Parathyroid adenoma (tissue), 2 donors: ENCODE measurements around the gene ADAMTSL2.

ENCODE experiments used
- H2AFZ ChIP-seq: fragments of 300-600 bp; sonication (generic); one replicate; pipeline ENCODE4 v1.7.0; 2017; ENCODE audit warnings: antibody characterized with exemption, mild to moderate bottlenecking
- H3K27ac ChIP-seq: fragments of 300-600 bp; sonication (generic); one replicate; pipeline ENCODE4 v1.7.0; 2017
- H3K27me3 ChIP-seq: fragments of 300-600 bp; sonication (generic); one replicate; pipeline ENCODE4 v1.7.0; 2017; ENCODE audit warnings: low read length; ENCODE audit not compliant: control insufficient read depth, insufficient read depth
- H3K36me3 ChIP-seq: fragments of 300-600 bp; sonication (generic); one replicate; pipeline ENCODE4 v1.7.0; 2017; ENCODE audit warnings: low read length; ENCODE audit not compliant: control insufficient read depth, insufficient read depth
- H3K4me1 ChIP-seq: fragments of 300-600 bp; sonication (generic); one replicate; pipeline ENCODE4 v1.7.0; 2017; ENCODE audit warnings: control low read depth
- H3K4me2 ChIP-seq: fragments of 300-600 bp; sonication (generic); one replicate; pipeline ENCODE4 v1.7.0; 2017; ENCODE audit warnings: low read length
- H3K4me3 ChIP-seq: fragments of 300-600 bp; sonication (generic); one replicate; pipeline ENCODE4 v1.7.0; 2017; ENCODE audit warnings: low read depth, low read length
- H3K79me2 ChIP-seq: fragments of 300-600 bp; sonication (generic); one replicate; pipeline ENCODE4 v1.7.0; 2017; ENCODE audit warnings: control low read depth
- H3K9ac ChIP-seq: fragments of 300-600 bp; sonication (generic); one replicate; pipeline ENCODE4 v1.7.0; 2017; ENCODE audit warnings: mild to moderate bottlenecking
- H3K9me3 ChIP-seq: fragments of 300-600 bp; sonication (generic); one replicate; pipeline ENCODE4 v1.7.0; 2017; ENCODE audit warnings: low read length; ENCODE audit not compliant: control insufficient read depth
- TF ChIP-seq, protein P1 (sequence below): fragments of 300-600 bp; sonication (generic); IDR thresholded peaks from one replicate; pipeline ENCODE4 v1.7.0; 2017; ENCODE audit warnings: antibody characterized with exemption, mild to moderate bottlenecking
- donor health status: primary hyperparathyroidism.

ADAMTSL2 gene

GRCh38 chr9:133573791-133574515 lies 39.4 kb downstream of the ADAMTSL2 start:
- H3K9me3 ChIP-seq = no peaks in the 10 kb centered on the region
- peaks cover 6% of the 10 kb centered on the region for H3K27me3 ChIP-seq
- H3K36me3 ChIP-seq = no peaks in the 10 kb centered on the region
- no peak overlapping the region for H3K27ac ChIP-seq
- TF ChIP-seq, protein P1, sequence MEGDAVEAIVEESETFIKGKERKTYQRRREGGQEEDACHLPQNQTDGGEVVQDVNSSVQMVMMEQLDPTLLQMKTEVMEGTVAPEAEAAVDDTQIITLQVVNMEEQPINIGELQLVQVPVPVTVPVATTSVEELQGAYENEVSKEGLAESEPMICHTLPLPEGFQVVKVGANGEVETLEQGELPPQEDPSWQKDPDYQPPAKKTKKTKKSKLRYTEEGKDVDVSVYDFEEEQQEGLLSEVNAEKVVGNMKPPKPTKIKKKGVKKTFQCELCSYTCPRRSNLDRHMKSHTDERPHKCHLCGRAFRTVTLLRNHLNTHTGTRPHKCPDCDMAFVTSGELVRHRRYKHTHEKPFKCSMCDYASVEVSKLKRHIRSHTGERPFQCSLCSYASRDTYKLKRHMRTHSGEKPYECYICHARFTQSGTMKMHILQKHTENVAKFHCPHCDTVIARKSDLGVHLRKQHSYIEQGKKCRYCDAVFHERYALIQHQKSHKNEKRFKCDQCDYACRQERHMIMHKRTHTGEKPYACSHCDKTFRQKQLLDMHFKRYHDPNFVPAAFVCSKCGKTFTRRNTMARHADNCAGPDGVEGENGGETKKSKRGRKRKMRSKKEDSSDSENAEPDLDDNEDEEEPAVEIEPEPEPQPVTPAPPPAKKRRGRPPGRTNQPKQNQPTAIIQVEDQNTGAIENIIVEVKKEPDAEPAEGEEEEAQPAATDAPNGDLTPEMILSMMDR = no peak
- no peak overlapping the region for H3K9ac ChIP-seq
- H3K4me1 ChIP-seq = no peaks in the 10 kb centered on the region
- H2AFZ ChIP-seq = no peak overlapping the region
- H3K4me3 ChIP-seq = no peak overlapping the region
- no peaks in the 10 kb centered on the region for H3K79me2 ChIP-seq
- H3K4me2 ChIP-seq = no peak overlapping the region

DNA sequence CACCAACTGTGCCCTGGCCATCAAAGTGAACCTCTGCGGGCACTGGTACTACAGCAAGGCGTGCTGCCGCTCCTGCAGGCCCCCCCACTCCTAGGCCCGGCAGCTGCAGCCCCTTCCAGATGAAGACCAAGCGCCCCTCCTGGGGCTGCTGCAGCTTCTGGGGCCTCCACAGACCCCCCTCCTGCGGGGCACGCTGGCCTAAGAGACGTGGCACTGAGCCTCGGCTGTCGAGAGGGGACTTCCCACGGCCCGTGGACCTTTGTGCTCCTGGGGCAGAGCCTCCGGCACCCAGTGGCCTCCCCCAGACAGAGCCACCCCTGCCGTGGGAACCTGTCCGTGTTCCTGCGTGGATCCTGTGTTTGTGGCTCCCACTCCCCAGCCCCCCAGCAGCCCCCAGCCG lies 40.3 kb downstream of the ADAMTSL2 start:
- Histone ChIP-seq H3K79me2 (no peaks in the 10 kb centered on the region), H3K27ac (no peak overlapping the region), H3K36me3 (no peaks in the 10 kb centered on the region), H3K4me2 (no peak overlapping the region), H3K9me3 (no peaks in the 10 kb centered on the region), H3K9ac (no peak overlapping the region), H3K27me3 (peaks cover 8% of the 10 kb centered on the region), H2AFZ (no peak overlapping the region), H3K4me3 (no peak overlapping the region), H3K4me1 (no peaks in the 10 kb centered on the region)
- TF ChIP-seq, protein P1 = no peak

DNA sequence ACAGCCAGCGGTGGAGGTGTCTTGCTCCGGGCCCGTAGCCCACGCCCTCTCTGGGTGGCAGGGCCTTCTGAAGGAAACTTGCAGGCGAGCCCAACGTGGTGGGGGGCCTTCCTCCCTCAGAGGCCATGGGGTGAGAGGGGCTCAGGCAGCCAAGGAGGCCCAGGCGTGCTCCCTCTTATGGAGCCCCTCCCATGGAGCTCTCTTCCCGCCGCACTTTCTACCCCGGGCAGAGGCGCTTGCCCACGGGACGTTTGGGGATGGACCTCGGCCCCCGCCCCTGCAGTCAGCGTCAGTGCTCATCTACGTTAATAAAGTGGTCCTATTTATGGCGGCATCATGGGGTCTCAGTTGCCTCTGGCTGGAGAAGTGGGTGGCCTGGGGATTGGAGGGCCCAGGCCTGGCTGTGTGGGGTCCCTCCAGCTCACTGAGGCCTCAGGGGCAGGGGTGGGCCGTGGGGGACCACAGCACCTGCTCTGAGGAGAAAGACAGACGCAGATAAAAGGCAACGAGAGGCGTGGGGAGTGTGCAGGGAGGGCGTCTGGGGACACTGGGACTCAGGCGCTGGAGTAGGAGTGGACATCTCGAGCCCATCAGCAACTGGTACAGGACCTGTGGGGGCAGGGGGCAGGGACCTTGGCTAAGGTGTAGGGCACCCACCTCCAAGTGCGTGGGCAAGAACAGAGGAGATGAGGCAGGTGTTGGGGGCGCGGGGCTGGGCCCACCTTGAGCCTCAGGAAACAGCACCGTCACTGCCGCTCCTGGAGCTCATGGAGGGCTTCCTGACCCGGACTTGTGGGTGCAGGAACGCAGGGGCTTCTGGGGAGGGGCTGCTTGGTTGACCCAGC lies 40.9 kb downstream of the ADAMTSL2 start:
- H3K4me2 ChIP-seq = no peak overlapping the region
- no peaks in the 10 kb centered on the region for H3K9me3 ChIP-seq
- no peaks in the 10 kb centered on the region for H3K4me1 ChIP-seq
- H2AFZ ChIP-seq = no peak overlapping the region
- no peaks in the 10 kb centered on the region for H3K79me2 ChIP-seq
- H3K4me3 ChIP-seq = no peak overlapping the region
- no peak overlapping the region for H3K9ac ChIP-seq
- H3K27ac ChIP-seq = no peak overlapping the region
- peaks cover 8% of the 10 kb centered on the region for H3K27me3 ChIP-seq
- no peaks in the 10 kb centered on the region for H3K36me3 ChIP-seq
- TF ChIP-seq, protein P1 = no peak

DNA sequence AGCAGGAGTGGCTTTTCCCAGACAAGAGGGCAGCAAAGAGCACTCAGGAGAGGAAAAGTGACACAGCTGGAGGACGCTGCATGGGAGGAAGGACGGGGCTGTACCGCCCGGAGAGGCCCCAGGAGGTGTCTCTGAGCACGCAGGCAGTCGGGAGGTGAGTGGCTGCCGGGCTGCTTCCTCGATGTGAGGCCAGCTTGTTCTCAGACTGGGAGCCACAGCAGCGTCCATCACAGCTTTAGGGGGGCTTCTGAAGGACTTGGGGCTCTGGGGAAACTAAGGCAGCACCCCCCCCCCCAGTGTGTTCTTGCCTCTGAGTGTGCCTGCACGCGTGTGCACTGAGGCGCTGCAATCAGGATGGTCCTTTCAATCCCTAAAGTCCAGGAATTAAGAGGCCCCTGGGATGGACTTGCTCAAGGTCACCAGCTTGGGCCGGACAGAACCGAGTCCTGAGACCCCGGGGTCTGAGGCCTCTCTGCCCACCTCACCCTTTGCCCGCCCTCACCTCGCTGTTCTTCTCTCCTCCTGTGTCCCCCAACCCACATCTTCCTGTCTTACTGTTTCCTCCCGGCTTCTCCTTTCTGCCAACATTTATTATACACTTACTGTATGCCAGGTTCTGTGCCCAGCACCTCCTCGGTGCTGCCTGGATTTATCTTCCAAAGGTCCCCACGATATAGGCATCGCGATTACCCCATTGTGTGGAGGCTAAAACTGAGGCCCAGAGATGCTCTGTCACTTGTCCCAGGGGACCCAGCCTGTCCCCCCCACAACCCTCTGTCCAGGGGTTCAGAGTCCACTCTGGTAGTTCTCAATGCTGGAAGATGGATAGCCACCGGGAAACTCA lies 41.7 kb downstream of the ADAMTSL2 start:
- H3K4me2 ChIP-seq = no peak overlapping the region
- H3K27ac ChIP-seq = no peak overlapping the region

More for the DNA sequence above, 41.7 kb downstream of the ADAMTSL2 start:
- Histone ChIP-seq H3K9ac (no peak overlapping the region), H3K4me3 (no peak overlapping the region), H3K4me1 (no peaks in the 10 kb centered on the region), H3K36me3 (no peaks in the 10 kb centered on the region), H2AFZ (no peak overlapping the region), H3K79me2 (no peaks in the 10 kb centered on the region), H3K27me3 (peaks cover 8% of the 10 kb centered on the region), H3K9me3 (no peaks in the 10 kb centered on the region)
- TF ChIP-seq, protein P1 = no peak
